Measurements from ENCODE around the gene OR4D2. TPM values are rescaled to one million over a fixed set of nuclear protein-coding genes. Genes with fewer than 3 reads are reported as not detected.
"Not testable (repeated sequence)": the region's sequence is repeated elsewhere in the genome, so short reads cannot be mapped to it uniquely, and the experiment has no call there.

The OR4D2 gene
- not detected in 2 replicates for total RNA-seq

DNA sequence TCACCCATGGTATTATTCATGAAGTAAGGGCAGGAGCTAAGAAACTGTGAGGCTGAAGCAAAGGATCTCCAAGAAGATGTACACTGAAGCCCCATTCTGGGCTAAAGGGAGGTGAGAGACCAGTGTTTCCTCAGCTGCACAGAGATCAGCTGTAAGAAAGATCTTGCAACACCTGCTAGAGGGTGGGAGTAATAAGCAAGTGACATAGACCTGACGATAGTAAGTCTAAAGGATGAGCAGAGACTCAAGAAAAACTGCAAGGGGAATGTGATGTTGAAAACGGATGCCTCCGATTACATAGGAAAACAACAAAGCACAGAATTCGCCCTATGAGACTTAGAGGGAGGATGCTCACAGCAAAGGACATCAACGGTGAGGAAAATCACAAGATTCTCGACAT, at the start of gene OR4D2:
Gene OR4D2 (plus strand): TSS at position 301 of the 400 bp plus-strand sequence. CDS start 2,674 bp downstream, outside the sequence.
- TF ChIP-seq CTCF (IDR thresholded peaks at IDR 0.05; ENCODE audit: insufficient read depth, low read depth, low read length): no peak
- no peak within 1 kb of the TSS for H3K4me3 ChIP-seq (ENCODE audit: low read depth, low read length)
- DNase-seq (ENCODE audit: low read depth): no peak

DNA sequence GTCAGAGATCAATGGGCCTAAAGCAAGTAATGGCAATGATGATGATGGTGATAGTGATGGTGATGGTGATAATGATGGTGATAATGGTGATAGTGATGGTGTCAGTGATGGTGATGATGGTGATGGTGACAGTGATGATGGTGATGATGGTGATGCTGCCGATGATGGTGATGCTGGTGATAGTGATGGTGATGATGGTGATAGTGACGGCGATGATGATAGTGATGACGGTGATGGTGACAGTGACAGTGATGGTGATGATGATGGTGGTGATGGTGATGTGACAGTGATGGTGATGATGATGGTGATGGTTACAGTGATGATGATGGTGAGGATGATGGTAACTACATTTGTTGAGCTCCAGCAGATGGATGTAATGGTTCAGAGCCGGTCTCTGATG, 49.4 kb upstream of the OR4D2 start:
- TF ChIP-seq CTCF (IDR thresholded peaks at IDR 0.05; ENCODE audit: insufficient read depth, low read depth, low read length): no peak
- H3K4me3 ChIP-seq (ENCODE audit: low read depth, low read length): no peak overlapping the region
- no peak for DNase-seq (ENCODE audit: low read depth)

GRCh38 chr17:58119491-58119890, 47.3 kb upstream of the OR4D2 start:
- H3K4me3 ChIP-seq (ENCODE audit: low read depth, low read length): no peak overlapping the region
- no peak for DNase-seq (ENCODE audit: low read depth)
- no peak for TF ChIP-seq CTCF (IDR thresholded peaks at IDR 0.05; ENCODE audit: insufficient read depth, low read depth, low read length)

DNA sequence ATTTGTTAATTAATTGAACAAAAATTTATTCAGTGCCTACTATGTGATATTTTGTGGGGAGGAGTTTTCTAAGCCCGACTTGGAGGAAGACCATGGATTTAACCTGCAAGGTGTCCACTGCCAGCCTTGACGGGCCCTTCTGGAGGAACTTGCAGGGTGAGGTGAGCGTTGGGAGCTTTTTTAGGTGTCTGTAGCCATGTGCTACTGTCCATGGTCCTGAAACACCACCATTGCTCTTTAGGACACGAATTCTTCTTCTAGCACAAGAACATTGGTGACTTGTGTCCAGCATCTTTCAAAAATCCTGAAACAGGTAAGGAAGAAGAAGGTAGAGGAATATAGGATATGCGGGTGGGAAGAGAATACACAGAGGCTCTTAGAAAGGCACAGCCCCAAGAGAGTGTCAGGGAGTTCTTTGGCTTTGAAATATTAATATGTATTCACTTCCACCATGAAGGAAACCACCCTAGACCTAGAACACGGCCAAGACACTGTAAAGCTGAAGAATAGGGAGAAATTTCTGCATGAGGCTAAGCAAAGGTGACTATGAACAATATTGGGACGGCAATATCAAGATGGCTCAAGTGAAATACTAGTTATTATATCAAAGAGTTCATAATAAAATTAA, 46.5 kb upstream of the OR4D2 start:
- TF ChIP-seq CTCF (IDR thresholded peaks at IDR 0.05; ENCODE audit: insufficient read depth, low read depth, low read length): no peak
- peak; percentile 72 for DNase-seq (ENCODE audit: low read depth)
- no peak overlapping the region for H3K4me3 ChIP-seq (ENCODE audit: low read depth, low read length)

GRCh38 chr17:58121925-58122324, 44.9 kb upstream of the OR4D2 start:
- H3K4me3 ChIP-seq (ENCODE audit: low read depth, low read length): no peak overlapping the region
- peak; percentile 16 for TF ChIP-seq CTCF (IDR thresholded peaks at IDR 0.05; ENCODE audit: insufficient read depth, low read depth, low read length)
- peak; percentile 20 for DNase-seq (ENCODE audit: low read depth)

DNA sequence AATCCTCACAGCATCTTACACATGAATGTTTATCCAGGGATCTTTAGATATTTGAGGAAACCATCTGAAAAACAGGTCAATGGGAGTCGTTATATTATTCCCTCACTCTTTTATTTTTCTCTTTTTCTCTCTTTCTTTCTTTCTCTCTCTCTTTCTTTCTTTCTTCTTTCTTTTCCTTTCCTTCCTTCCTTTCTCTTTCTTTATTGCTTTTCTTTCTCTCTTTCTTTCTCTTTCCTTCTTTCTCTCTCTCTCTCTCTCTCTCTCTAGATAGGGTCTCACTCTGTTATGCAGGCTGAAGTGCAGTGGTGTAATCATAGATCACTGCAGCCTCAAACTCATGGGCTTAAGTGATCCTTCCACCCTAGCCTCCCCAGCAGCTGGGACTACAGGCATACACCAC, 38.9 kb upstream of the OR4D2 start:
- H3K4me3 ChIP-seq (ENCODE audit: low read depth, low read length): no peak overlapping the region
- TF ChIP-seq CTCF (IDR thresholded peaks at IDR 0.05; ENCODE audit: insufficient read depth, low read depth, low read length): no peak
- DNase-seq (ENCODE audit: low read depth): no peak

GRCh38 chr17:58132697-58133096, 34.1 kb upstream of the OR4D2 start:
- not testable (repeated sequence) for DNase-seq (ENCODE audit: low read depth); H3K4me3 ChIP-seq (ENCODE audit: low read depth, low read length)
